ENCODE data around the gene ALDH3B2. TPM values are rescaled to one million over a fixed set of nuclear protein-coding genes. Genes with fewer than 3 reads are reported as not detected.

ALDH3B2 gene
- total RNA-seq, 1 experiment from 2014 or later = not detected

GRCh38 chr11:67644042-67644441 lies 30.4 kb downstream of the ALDH3B2 start:
- Histone ChIP-seq H3K4me1 (ENCODE audit: control insufficient read depth in 1 of 2, insufficient read depth in 2 of 2, low read length in 2 of 2) (peaks cover 0 to 4% of the 10 kb centered on the region in 2 experiments; a peak in 1 of 4 replicates), H3K4me3 (replicated peaks in 1 of 2; ENCODE audit: low read depth in 1 of 2, low read length in 2 of 2) (no peak overlapping the region), H3K9me2 (ENCODE audit: insufficient read depth) (no peaks in the 10 kb centered on the region), H2AFZ (ENCODE audit: low read depth, low read length, poor library complexity, severe bottlenecking) (no peak overlapping the region), H3K9ac (ENCODE audit: low read length) (no peak overlapping the region), H3K4me2 (ENCODE audit: low read length) (no peak overlapping the region), H3K36me3 (ENCODE audit: control insufficient read depth in 1 of 2, insufficient read depth in 2 of 2, low read length in 2 of 2) (no peaks in the 10 kb centered on the region), H4K20me1 (ENCODE audit: insufficient read depth) (no peaks in the 10 kb centered on the region), H3K9me3 (ENCODE audit: control insufficient read depth in 1 of 2, insufficient read depth in 1 of 2, low read depth in 1 of 2, low read length in 2 of 2) (no peaks in the 10 kb centered on the region; a peak in 2 of 4 replicates), H3K79me2 (ENCODE audit: insufficient read depth, low read length) (no peaks in the 10 kb centered on the region), H3K27me3 (ENCODE audit: insufficient read depth, low read length) (no peaks in the 10 kb centered on the region), H3K27ac (ENCODE audit: low read depth, low read length) (no peak overlapping the region)
- DNase-seq (ENCODE audit: low read depth, low spot score) (peak; percentile 16), ATAC-seq (no peak)
- CTCF ChIA-PET = no interaction called here
- intact Hi-C loops (cut with micrococcal nuclease) = loop anchor here (10.0 kb wide), 1 partner anchor 161 kb away; no protein-coding TSS in a partner anchor
- TF ChIP-seq EGR1 (IDR thresholded peaks at IDR 0.05; ENCODE audit: low read depth) = no peak
- peak; percentile 61 for TF ChIP-seq RAD21 (IDR thresholded peaks at IDR 0.05; ENCODE audit: low read depth)
- no peak for TF ChIP-seq EZH2phosphoT487 (IDR thresholded peaks at IDR 0.05; ENCODE audit: borderline replicate concordance)
- TF ChIP-seq SRF (IDR thresholded peaks at IDR 0.05; ENCODE audit: low read depth) = no peak
- no peak for TF ChIP-seq POLR2A (IDR thresholded peaks at IDR 0.05; ENCODE audit: borderline replicate concordance, extremely low read depth, insufficient read depth, insufficient read length)
- TF ChIP-seq ZNF274 (IDR thresholded peaks at IDR 0.05; ENCODE audit: low read depth, low read length) = no peak
- TF ChIP-seq FOSL1 (IDR thresholded peaks at IDR 0.05; ENCODE audit: low read depth) = no peak
- no peak for TF ChIP-seq JUND (IDR thresholded peaks at IDR 0.05)
- TF ChIP-seq CTCF (IDR thresholded peaks at IDR 0.05 in 2 of 3, conservative IDR thresholded peaks at IDR 0.05 in 1 of 3; ENCODE audit: borderline replicate concordance in 1 of 3, insufficient read depth in 1 of 3, low read depth in 2 of 3, low read length in 2 of 3) = peak; percentile 27 to 63 (median 61); a peak in 5 of 6 replicates
- no peak for TF ChIP-seq ZFX (IDR thresholded peaks at IDR 0.05)
- TF ChIP-seq SP1 (IDR thresholded peaks at IDR 0.05; ENCODE audit: low read depth) = no peak
- no peak for TF ChIP-seq EZH2 (IDR thresholded peaks at IDR 0.05)
- TF ChIP-seq ZBTB33 (IDR thresholded peaks at IDR 0.05; ENCODE audit: extremely low read depth, insufficient replicate concordance, low read length) = no peak
- TF ChIP-seq ELF1 (IDR thresholded peaks at IDR 0.05; ENCODE audit: borderline replicate concordance, low read depth) = no peak
- TF ChIP-seq CEBPB (IDR thresholded peaks at IDR 0.05; ENCODE audit: low read depth) = no peak
- TF ChIP-seq, protein P1, sequence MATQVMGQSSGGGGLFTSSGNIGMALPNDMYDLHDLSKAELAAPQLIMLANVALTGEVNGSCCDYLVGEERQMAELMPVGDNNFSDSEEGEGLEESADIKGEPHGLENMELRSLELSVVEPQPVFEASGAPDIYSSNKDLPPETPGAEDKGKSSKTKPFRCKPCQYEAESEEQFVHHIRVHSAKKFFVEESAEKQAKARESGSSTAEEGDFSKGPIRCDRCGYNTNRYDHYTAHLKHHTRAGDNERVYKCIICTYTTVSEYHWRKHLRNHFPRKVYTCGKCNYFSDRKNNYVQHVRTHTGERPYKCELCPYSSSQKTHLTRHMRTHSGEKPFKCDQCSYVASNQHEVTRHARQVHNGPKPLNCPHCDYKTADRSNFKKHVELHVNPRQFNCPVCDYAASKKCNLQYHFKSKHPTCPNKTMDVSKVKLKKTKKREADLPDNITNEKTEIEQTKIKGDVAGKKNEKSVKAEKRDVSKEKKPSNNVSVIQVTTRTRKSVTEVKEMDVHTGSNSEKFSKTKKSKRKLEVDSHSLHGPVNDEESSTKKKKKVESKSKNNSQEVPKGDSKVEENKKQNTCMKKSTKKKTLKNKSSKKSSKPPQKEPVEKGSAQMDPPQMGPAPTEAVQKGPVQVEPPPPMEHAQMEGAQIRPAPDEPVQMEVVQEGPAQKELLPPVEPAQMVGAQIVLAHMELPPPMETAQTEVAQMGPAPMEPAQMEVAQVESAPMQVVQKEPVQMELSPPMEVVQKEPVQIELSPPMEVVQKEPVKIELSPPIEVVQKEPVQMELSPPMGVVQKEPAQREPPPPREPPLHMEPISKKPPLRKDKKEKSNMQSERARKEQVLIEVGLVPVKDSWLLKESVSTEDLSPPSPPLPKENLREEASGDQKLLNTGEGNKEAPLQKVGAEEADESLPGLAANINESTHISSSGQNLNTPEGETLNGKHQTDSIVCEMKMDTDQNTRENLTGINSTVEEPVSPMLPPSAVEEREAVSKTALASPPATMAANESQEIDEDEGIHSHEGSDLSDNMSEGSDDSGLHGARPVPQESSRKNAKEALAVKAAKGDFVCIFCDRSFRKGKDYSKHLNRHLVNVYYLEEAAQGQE (IDR thresholded peaks at IDR 0.05; ENCODE audit: low read depth) = no peak
- TF ChIP-seq CBX3 (IDR thresholded peaks at IDR 0.05; ENCODE audit: low read depth) = peak; percentile 89; the same call in 1 of the 2 replicates
- POLR2A ChIA-PET = no interaction called here
- RAD21 ChIA-PET (ENCODE audit: low non-redundant PET in 1 of 2, low total read pairs in 2 of 2, uncharacterized antibody in 2 of 2, unreplicated experiment in 2 of 2) = no interaction called here
- BruUV-seq (replicated peaks) = no TSS peak

Measured in HCT116 (cell line).